Neural cell (in vitro differentiated cells): ENCODE results near the gene OSBPL7.

Experiments used
- EP300 ChIP-seq: fragments of 450-650 bp; conservative IDR thresholded peaks from 2 replicates; pipeline ENCODE4 v1.6.1; 2014; ENCODE audit warnings: antibody characterized with exemption, mild to moderate bottlenecking, moderate library complexity; ENCODE audit not compliant: poor library complexity, severe bottlenecking
- EZH2 ChIP-seq: fragments of 200-600, 300-800 bp; shearing (Covaris generic), sonication (generic); IDR thresholded peaks from 2 replicates; pipeline ENCODE4 v1.6.1; 2014; ENCODE audit warnings: antibody characterized with exemption, low read length, borderline replicate concordance, mild to moderate bottlenecking; ENCODE audit not compliant: insufficient read depth, poor library complexity, severe bottlenecking
- MXI1 ChIP-seq: fragments of 450-650 bp; conservative IDR thresholded peaks from 2 replicates; pipeline ENCODE4 v1.6.1; 2014; ENCODE audit warnings: antibody characterized with exemption, mild to moderate bottlenecking; ENCODE audit not compliant: poor library complexity, severe bottlenecking
- RAD21 ChIP-seq: fragments of 450-650 bp; conservative IDR thresholded peaks from 2 replicates; pipeline ENCODE4 v1.6.1; 2014; ENCODE audit warnings: antibody characterized with exemption, mild to moderate bottlenecking, moderate library complexity
- REST ChIP-seq: IDR thresholded peaks from 2 replicates; pipeline ENCODE4 v1.6.1; 2012; ENCODE audit warnings: borderline replicate concordance
- TAF1 ChIP-seq: IDR thresholded peaks from 2 replicates; pipeline ENCODE4 v1.6.1; 2012; ENCODE audit warnings: low read depth
- TF ChIP-seq, protein P1 (sequence below): fragments of 450-650 bp; IDR thresholded peaks from 2 replicates; pipeline ENCODE4 v1.5.1; 2014; ENCODE audit warnings: antibody characterized with exemption, mild to moderate bottlenecking, moderate library complexity; ENCODE audit not compliant: poor library complexity, severe bottlenecking

- TF ChIP-seq, protein P1, sequence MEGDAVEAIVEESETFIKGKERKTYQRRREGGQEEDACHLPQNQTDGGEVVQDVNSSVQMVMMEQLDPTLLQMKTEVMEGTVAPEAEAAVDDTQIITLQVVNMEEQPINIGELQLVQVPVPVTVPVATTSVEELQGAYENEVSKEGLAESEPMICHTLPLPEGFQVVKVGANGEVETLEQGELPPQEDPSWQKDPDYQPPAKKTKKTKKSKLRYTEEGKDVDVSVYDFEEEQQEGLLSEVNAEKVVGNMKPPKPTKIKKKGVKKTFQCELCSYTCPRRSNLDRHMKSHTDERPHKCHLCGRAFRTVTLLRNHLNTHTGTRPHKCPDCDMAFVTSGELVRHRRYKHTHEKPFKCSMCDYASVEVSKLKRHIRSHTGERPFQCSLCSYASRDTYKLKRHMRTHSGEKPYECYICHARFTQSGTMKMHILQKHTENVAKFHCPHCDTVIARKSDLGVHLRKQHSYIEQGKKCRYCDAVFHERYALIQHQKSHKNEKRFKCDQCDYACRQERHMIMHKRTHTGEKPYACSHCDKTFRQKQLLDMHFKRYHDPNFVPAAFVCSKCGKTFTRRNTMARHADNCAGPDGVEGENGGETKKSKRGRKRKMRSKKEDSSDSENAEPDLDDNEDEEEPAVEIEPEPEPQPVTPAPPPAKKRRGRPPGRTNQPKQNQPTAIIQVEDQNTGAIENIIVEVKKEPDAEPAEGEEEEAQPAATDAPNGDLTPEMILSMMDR: no peak
- TF ChIP-seq RAD21 (no peak), REST (no peak), EZH2 (no peak), TAF1 (no peak), EP300 (no peak), MXI1 (no peak)
Observed at GRCh38 chr17:47869114-47869513, 47.5 kb upstream of the OSBPL7 start.
